GM23338 (cell line): ENCODE measurements around the gene NT5DC4. TPM values are rescaled to one million over a fixed set of nuclear protein-coding genes. Genes with fewer than 3 reads are reported as not detected.

ENCODE experiments used
- ATAC-seq: fragments of 200-7000 bp; cut with Tn5 transposase; 3 replicates; pipeline ENCODE4 v1.9.1; 2020
- DNase-seq: peaks from one replicate; pipeline ENCODE4 v3.0.0-alpha.2; 2015; ENCODE audit warnings: low spot score
- H2AFZ ChIP-seq: fragments of 200-600 bp; sonication (generic); 2 replicates; pipeline ENCODE4 v1.8.0; 2016; ENCODE audit warnings: antibody characterized with exemption, mild to moderate bottlenecking, moderate library complexity
- H3F3A ChIP-seq: fragments of 200-600 bp; sonication (generic); replicated peaks from 2 replicates; pipeline ENCODE4 v1.8.0; 2017; ENCODE audit warnings: antibody characterized with exemption, mixed run types, low read depth
- H3K27ac ChIP-seq: fragments of 200-600 bp; sonication (generic); 2 replicates; pipeline ENCODE4 v1.6.1; 2016; ENCODE audit warnings: low read depth
- H3K27me3 ChIP-seq: fragments of 200-600 bp; sonication (generic); 2 replicates; pipeline ENCODE4 v1.8.0; 2016; ENCODE audit warnings: mild to moderate bottlenecking, mixed run types, moderate library complexity; ENCODE audit not compliant: insufficient read depth
- H3K36me3 ChIP-seq: fragments of 200-600 bp; sonication (generic); 2 replicates; pipeline ENCODE4 v1.8.0; 2016; ENCODE audit warnings: mild to moderate bottlenecking; ENCODE audit not compliant: insufficient read depth
- H3K4me1 ChIP-seq: fragments of 200-600 bp; sonication (generic); 2 replicates; pipeline ENCODE4 v1.8.0; 2016; ENCODE audit warnings: mild to moderate bottlenecking, moderate library complexity; ENCODE audit not compliant: insufficient read depth
- H3K4me2 ChIP-seq: fragments of 200-600 bp; sonication (generic); 2 replicates; pipeline ENCODE4 v1.7.1; 2017; ENCODE audit warnings: mixed run types
- H3K4me3 ChIP-seq: fragments of 200-600 bp; sonication (generic); 2 replicates; pipeline ENCODE4 v1.6.1; 2016; ENCODE audit warnings: mixed run types
- H3K79me2 ChIP-seq: fragments of 200-600 bp; sonication (generic); replicated peaks from 2 replicates; pipeline ENCODE4 v1.8.0; 2017; ENCODE audit warnings: mild to moderate bottlenecking; ENCODE audit not compliant: insufficient read depth
- H3K9me2 ChIP-seq: fragments of 200-600 bp; sonication (generic); 2 replicates; pipeline ENCODE4 v1.8.0; 2017; ENCODE audit not compliant: insufficient read depth
- H4K20me1 ChIP-seq: fragments of 200-600 bp; sonication (generic); replicated peaks from 2 replicates; pipeline ENCODE4 v1.8.0; 2017; ENCODE audit warnings: mild to moderate bottlenecking; ENCODE audit not compliant: insufficient read depth
- H3K27ac Mint-ChIP-seq: 2 replicates; pipeline ENCODE4 v1.8.0; 2020; ENCODE audit warnings: inconsistent platforms, mild to moderate bottlenecking, moderate library complexity, mixed read lengths
- H3K27me3 Mint-ChIP-seq: 3 replicates; pipeline ENCODE4 v1.8.0; 2022; ENCODE audit warnings: low read depth, mild to moderate bottlenecking, moderate library complexity, mixed read lengths, inconsistent platforms; ENCODE audit not compliant: insufficient read depth, poor library complexity
- H3K36me3 Mint-ChIP-seq: 3 replicates; pipeline ENCODE4 v1.8.0; 2021; ENCODE audit warnings: low read depth, mild to moderate bottlenecking, inconsistent platforms, moderate library complexity, mixed read lengths
- H3K4me1 Mint-ChIP-seq: 3 replicates; pipeline ENCODE4 v1.8.0; 2020; ENCODE audit warnings: mild to moderate bottlenecking, inconsistent platforms, mixed read lengths
- H3K4me3 Mint-ChIP-seq: 3 replicates; pipeline ENCODE4 v1.8.0; 2021; ENCODE audit warnings: moderate library complexity, mild to moderate bottlenecking, inconsistent platforms, mixed read lengths
- H3K9me3 Mint-ChIP-seq: 3 replicates; pipeline ENCODE4 v1.8.0; 2020; ENCODE audit warnings: moderate library complexity, mild to moderate bottlenecking, inconsistent platforms, mixed read lengths
- POLR2AphosphoS5 ChIP-seq: IDR thresholded peaks from 2 replicates; pipeline ENCODE4 v1.6.1; 2016; ENCODE audit warnings: antibody characterized with exemption, low read depth
- ZNF331 ChIP-seq: fragments of 250-450 bp; sonication (Bioruptor Pico); IDR thresholded peaks from 2 replicates; pipeline ENCODE4 v1.5.0; 2020; ENCODE audit warnings: low read depth, mild to moderate bottlenecking, moderate library complexity
- polyA plus RNA-seq: library from polyadenylated mRNA; unstranded; fragments of >200 nt; fragmentation: Nextera tagmentation; extraction: Ambion mirVana; gene quantifications from 2 replicates; pipeline ENCODE4 v1.2.1, GENCODE V29; 2016
- total RNA-seq: library from RNA; depleted of rRNA; stranded (reverse); fragments of >200 nt; shearing (Covaris generic); gene quantifications from 2 replicates; pipeline ENCODE4 v1.2.3, GENCODE V29; 2014
- TF ChIP-seq, protein P1 (sequence below): fragments of 250-450 bp; sonication (Bioruptor Pico); IDR thresholded peaks from 2 replicates; pipeline ENCODE4 v1.5.0; 2020; ENCODE audit warnings: mild to moderate bottlenecking, moderate library complexity
- TF ChIP-seq, protein P2 (sequence below), 2 experiments: fragments of 200-600 bp in 1 of 2; sonication (generic) in 1 of 2; conservative IDR thresholded peaks; 2 replicates each; pipeline versions ENCODE4 v1.5.1 to v1.6.1; 2016 to 2017; ENCODE audit warnings: antibody characterized with exemption in 2 of 2, low read depth in 2 of 2, mild to moderate bottlenecking in 2 of 2, moderate library complexity in 1 of 2

NT5DC4 gene
- total and polyA plus RNA-seq, 2 experiments from 2014 or later = not detected

DNA sequence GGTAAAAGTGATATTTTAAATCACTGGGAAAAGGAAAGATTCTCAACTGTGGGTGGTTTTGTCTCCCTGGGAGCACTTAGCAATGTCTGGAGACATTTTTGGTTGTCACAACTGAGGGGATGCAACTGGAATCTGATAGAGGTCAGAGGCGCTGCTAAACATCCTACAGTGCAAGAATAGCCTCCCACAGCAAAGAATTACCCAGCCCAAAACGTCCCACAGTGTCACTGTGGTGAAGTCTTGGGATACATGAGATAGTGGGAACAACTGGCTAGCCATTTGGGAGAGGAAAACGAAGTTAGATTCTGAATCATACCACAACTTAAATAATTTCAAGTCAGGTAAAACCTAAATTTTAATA, 36.4 kb upstream of the NT5DC4 start (continued):
- TF ChIP-seq, protein P1, sequence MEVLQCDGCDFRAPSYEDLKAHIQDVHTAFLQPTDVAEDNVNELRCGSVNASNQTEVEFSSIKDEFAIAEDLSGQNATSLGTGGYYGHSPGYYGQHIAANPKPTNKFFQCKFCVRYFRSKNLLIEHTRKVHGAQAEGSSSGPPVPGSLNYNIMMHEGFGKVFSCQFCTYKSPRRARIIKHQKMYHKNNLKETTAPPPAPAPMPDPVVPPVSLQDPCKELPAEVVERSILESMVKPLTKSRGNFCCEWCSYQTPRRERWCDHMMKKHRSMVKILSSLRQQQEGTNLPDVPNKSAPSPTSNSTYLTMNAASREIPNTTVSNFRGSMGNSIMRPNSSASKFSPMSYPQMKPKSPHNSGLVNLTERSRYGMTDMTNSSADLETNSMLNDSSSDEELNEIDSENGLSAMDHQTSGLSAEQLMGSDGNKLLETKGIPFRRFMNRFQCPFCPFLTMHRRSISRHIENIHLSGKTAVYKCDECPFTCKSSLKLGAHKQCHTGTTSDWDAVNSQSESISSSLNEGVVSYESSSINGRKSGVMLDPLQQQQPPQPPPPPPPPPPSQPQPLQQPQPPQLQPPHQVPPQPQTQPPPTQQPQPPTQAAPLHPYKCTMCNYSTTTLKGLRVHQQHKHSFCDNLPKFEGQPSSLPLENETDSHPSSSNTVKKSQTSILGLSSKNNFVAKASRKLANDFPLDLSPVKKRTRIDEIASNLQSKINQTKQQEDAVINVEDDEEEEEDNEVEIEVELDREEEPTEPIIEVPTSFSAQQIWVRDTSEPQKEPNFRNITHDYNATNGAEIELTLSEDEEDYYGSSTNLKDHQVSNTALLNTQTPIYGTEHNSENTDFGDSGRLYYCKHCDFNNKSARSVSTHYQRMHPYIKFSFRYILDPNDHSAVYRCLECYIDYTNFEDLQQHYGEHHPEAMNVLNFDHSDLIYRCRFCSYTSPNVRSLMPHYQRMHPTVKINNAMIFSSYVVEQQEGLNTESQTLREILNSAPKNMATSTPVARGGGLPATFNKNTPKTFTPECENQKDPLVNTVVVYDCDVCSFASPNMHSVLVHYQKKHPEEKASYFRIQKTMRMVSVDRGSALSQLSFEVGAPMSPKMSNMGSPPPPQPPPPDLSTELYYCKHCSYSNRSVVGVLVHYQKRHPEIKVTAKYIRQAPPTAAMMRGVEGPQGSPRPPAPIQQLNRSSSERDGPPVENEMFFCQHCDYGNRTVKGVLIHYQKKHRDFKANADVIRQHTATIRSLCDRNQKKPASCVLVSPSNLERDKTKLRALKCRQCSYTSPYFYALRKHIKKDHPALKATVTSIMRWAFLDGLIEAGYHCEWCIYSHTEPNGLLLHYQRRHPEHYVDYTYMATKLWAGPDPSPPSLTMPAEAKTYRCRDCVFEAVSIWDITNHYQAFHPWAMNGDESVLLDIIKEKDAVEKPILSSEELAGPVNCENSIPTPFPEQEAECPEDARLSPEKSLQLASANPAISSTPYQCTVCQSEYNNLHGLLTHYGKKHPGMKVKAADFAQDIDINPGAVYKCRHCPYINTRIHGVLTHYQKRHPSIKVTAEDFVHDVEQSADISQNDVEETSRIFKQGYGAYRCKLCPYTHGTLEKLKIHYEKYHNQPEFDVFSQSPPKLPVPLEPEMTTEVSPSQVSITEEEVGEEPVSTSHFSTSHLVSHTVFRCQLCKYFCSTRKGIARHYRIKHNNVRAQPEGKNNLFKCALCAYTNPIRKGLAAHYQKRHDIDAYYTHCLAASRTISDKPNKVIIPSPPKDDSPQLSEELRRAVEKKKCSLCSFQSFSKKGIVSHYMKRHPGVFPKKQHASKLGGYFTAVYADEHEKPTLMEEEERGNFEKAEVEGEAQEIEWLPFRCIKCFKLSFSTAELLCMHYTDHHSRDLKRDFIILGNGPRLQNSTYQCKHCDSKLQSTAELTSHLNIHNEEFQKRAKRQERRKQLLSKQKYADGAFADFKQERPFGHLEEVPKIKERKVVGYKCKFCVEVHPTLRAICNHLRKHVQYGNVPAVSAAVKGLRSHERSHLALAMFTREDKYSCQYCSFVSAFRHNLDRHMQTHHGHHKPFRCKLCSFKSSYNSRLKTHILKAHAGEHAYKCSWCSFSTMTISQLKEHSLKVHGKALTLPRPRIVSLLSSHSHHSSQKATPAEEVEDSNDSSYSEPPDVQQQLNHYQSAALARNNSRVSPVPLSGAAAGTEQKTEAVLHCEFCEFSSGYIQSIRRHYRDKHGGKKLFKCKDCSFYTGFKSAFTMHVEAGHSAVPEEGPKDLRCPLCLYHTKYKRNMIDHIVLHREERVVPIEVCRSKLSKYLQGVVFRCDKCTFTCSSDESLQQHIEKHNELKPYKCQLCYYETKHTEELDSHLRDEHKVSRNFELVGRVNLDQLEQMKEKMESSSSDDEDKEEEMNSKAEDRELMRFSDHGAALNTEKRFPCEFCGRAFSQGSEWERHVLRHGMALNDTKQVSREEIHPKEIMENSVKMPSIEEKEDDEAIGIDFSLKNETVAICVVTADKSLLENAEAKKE (CRISPR knock-in tag) = no peak
- no peak for TF ChIP-seq POLR2AphosphoS5

DNA sequence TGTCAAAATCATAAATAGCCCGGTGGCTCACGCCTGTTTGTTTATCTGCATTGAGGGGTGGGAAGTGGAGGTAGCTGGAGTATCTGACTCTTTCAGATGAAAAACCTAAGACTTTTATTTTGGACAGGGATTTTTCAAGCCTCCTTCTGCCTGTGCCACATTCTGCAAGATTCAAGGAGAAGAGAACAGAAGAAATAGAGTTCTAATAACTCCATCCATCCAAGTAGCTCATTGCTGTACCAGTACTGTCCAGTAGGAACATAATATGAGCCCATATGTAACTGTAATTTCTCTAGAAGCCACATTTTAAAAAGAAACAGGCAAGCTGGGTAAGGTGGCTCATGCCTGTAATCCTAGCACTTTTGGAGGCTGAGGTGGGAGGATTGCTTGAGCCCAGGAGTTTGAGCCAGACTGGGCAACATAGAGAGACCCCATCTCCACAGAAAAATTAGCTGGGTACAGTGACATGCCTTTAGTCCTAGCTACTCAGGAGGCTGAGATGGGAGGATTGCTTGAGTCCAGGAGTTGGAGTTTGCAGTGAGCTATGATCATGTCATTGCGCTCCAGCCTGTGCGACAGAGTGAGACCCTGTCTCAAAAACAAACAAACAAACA, 35.4 kb upstream of the NT5DC4 start:
- Histone ChIP-seq H3K4me1 (no peaks in the 10 kb centered on the region), H3K36me3 (no peaks in the 10 kb centered on the region), H3K27ac (no peak overlapping the region), H3K9me2 (no peaks in the 10 kb centered on the region), H3K4me3 (no peak overlapping the region), H3K4me2 (no peak overlapping the region), H3F3A (no peaks in the 10 kb centered on the region), H2AFZ (no peak overlapping the region), H4K20me1 (no peaks in the 10 kb centered on the region), H3K79me2 (no peaks in the 10 kb centered on the region), H3K27me3 (no peaks in the 10 kb centered on the region)
- ATAC-seq (no peak), DNase-seq (no peak)
- H3K27me3 Mint-ChIP-seq = peaks cover 2% of the 10 kb centered on the region
- no peaks in the 10 kb centered on the region for H3K9me3 Mint-ChIP-seq
- H3K4me3 Mint-ChIP-seq = no peak overlapping the region
- TF ChIP-seq, protein P2, sequence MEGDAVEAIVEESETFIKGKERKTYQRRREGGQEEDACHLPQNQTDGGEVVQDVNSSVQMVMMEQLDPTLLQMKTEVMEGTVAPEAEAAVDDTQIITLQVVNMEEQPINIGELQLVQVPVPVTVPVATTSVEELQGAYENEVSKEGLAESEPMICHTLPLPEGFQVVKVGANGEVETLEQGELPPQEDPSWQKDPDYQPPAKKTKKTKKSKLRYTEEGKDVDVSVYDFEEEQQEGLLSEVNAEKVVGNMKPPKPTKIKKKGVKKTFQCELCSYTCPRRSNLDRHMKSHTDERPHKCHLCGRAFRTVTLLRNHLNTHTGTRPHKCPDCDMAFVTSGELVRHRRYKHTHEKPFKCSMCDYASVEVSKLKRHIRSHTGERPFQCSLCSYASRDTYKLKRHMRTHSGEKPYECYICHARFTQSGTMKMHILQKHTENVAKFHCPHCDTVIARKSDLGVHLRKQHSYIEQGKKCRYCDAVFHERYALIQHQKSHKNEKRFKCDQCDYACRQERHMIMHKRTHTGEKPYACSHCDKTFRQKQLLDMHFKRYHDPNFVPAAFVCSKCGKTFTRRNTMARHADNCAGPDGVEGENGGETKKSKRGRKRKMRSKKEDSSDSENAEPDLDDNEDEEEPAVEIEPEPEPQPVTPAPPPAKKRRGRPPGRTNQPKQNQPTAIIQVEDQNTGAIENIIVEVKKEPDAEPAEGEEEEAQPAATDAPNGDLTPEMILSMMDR (conservative IDR thresholded peaks at IDR 0.05; ENCODE audit: low read depth in 2 of 2) = peak in 1 of 2 experiments; percentile 23; a peak in 1 of 4 replicates
- TF ChIP-seq ZNF331 (CRISPR knock-in tag) = no peak
- no peaks in the 10 kb centered on the region for H3K36me3 Mint-ChIP-seq
- H3K4me1 Mint-ChIP-seq = no peaks in the 10 kb centered on the region; the same call in 1 of the 3 replicates
- no peak overlapping the region for H3K27ac Mint-ChIP-seq
